ENCODE results near the gene ABCA6. TPM values are rescaled to one million over a fixed set of nuclear protein-coding genes. Genes with fewer than 3 reads are reported as not detected.
A peak's percentile ranks its signal among the peaks of the same experiment; 100 is the strongest.

The ABCA6 gene
- total and polyA plus RNA-seq, 4 experiments from 2014 or later = 0.53 to 0.67 TPM; not detected in 2

- H3K4me3 Mint-ChIP-seq = no peak overlapping the region
These were observed 35.6 kb downstream of the ABCA6 start for GRCh38 chr17:69105907-69106730.

GRCh38 chr17:69103557-69104233 lies 38.0 kb downstream of the ABCA6 start:
- ChIA-PET POLR2A (ENCODE audit: partially characterized antibody) (no interaction called here), CTCF (ENCODE audit: partially characterized antibody) (no interaction called here)
- H3K9me3 Mint-ChIP-seq = no peaks in the 10 kb centered on the region
- no peaks in the 10 kb centered on the region for H3K4me1 Mint-ChIP-seq
- Histone ChIP-seq H3K27ac (ENCODE audit: low read depth, low read length) (no peak overlapping the region), H3K4me1 (ENCODE audit: insufficient read depth, low read length) (no peaks in the 10 kb centered on the region), H3K9me3 (ENCODE audit: control insufficient read depth in 1 of 2, low read length in 2 of 2) (no peaks in the 10 kb centered on the region), H3K36me3 (ENCODE audit: insufficient read depth, low read length) (no peaks in the 10 kb centered on the region), H3K4me3 (ENCODE audit: low read length in 2 of 2) (no peak overlapping the region), H3K27me3 (ENCODE audit: insufficient read depth, low read length) (no peaks in the 10 kb centered on the region)
- peak overlapping the region in 1 of 7 donors; percentile 46 for H3K27ac Mint-ChIP-seq
- H3K27me3 Mint-ChIP-seq = no peaks in the 10 kb centered on the region
- no peaks in the 10 kb centered on the region for H3K36me3 Mint-ChIP-seq
- intact Hi-C loops (cut with micrococcal nuclease) = no loop called here
- DNase-seq = no peak
- no peak overlapping the region for H3K4me3 Mint-ChIP-seq

More at GRCh38 chr17:69105907-69106730, 35.6 kb downstream of the ABCA6 start:
- no peaks in the 10 kb centered on the region for H3K9me3 ChIP-seq (ENCODE audit: control insufficient read depth in 1 of 2, low read length in 2 of 2)
- no peaks in the 10 kb centered on the region for H3K9me3 Mint-ChIP-seq
- H3K36me3 ChIP-seq (ENCODE audit: insufficient read depth, low read length) = no peaks in the 10 kb centered on the region
- DNase-seq = no peak
- ChIA-PET CTCF (ENCODE audit: partially characterized antibody) (no interaction called here), POLR2A (ENCODE audit: partially characterized antibody) (no interaction called here)
- H3K27ac Mint-ChIP-seq = no peak overlapping the region
- H3K36me3 Mint-ChIP-seq = no peaks in the 10 kb centered on the region
- H3K4me1 ChIP-seq (ENCODE audit: insufficient read depth, low read length) = no peaks in the 10 kb centered on the region
- intact Hi-C loops (cut with micrococcal nuclease) = no loop called here
- no peaks in the 10 kb centered on the region for H3K27me3 ChIP-seq (ENCODE audit: insufficient read depth, low read length)
- no peak overlapping the region for H3K4me3 ChIP-seq (ENCODE audit: low read length in 2 of 2)
- H3K27ac ChIP-seq (ENCODE audit: low read depth, low read length) = no peak overlapping the region
- no peaks in the 10 kb centered on the region for H3K4me1 Mint-ChIP-seq
- no peaks in the 10 kb centered on the region for H3K27me3 Mint-ChIP-seq

- H3K9me3 ChIP-seq (ENCODE audit: control insufficient read depth in 1 of 2, low read length in 2 of 2) = no peaks in the 10 kb centered on the region
- Mint-ChIP-seq H3K27ac (no peak overlapping the region), H3K9me3 (no peaks in the 10 kb centered on the region), H3K36me3 (no peaks in the 10 kb centered on the region), H3K4me1 (peaks cover 0 to under 1% (median 0%) of the 10 kb centered on the region in 4 donors), H3K27me3 (no peaks in the 10 kb centered on the region), H3K4me3 (no peak overlapping the region)
- no peaks in the 10 kb centered on the region for H3K27me3 ChIP-seq (ENCODE audit: insufficient read depth, low read length)
- DNase-seq = no peak
- POLR2A ChIA-PET (ENCODE audit: partially characterized antibody) = no interaction called here
- no peaks in the 10 kb centered on the region for H3K4me1 ChIP-seq (ENCODE audit: insufficient read depth, low read length)
- no peak overlapping the region for H3K4me3 ChIP-seq (ENCODE audit: low read length in 2 of 2)
- H3K36me3 ChIP-seq (ENCODE audit: insufficient read depth, low read length) = no peaks in the 10 kb centered on the region
- CTCF ChIA-PET (ENCODE audit: partially characterized antibody) = no interaction called here
- intact Hi-C loops (cut with micrococcal nuclease) = no loop called here
- H3K27ac ChIP-seq (ENCODE audit: low read depth, low read length) = no peak overlapping the region
These were observed 43.1 kb downstream of the ABCA6 start for GRCh38 chr17:69098625-69099024.

GRCh38 chr17:69096541-69096940 lies 45.2 kb downstream of the ABCA6 start:
- POLR2A ChIA-PET (ENCODE audit: partially characterized antibody) = no interaction called here
- no peak overlapping the region for H3K27ac Mint-ChIP-seq
- no peak overlapping the region for H3K4me3 Mint-ChIP-seq
- DNase-seq = no peak
- no peaks in the 10 kb centered on the region for H3K9me3 Mint-ChIP-seq
- peaks cover 0 to 5% of the 10 kb centered on the region in 2 donors for H3K27me3 Mint-ChIP-seq
- Histone ChIP-seq H3K4me1 (ENCODE audit: insufficient read depth, low read length) (no peaks in the 10 kb centered on the region), H3K27ac (ENCODE audit: low read depth, low read length) (no peak overlapping the region), H3K36me3 (ENCODE audit: insufficient read depth, low read length) (no peaks in the 10 kb centered on the region), H3K9me3 (ENCODE audit: control insufficient read depth in 1 of 2, low read length in 2 of 2) (no peaks in the 10 kb centered on the region), H3K4me3 (ENCODE audit: low read length in 2 of 2) (no peak overlapping the region), H3K27me3 (ENCODE audit: insufficient read depth, low read length) (no peaks in the 10 kb centered on the region)
- H3K36me3 Mint-ChIP-seq = no peaks in the 10 kb centered on the region
- intact Hi-C loops (cut with micrococcal nuclease) = no loop called here
- peaks cover 0 to 5% (median 2%) of the 10 kb centered on the region in 4 donors for H3K4me1 Mint-ChIP-seq
- CTCF ChIA-PET (ENCODE audit: partially characterized antibody) = no interaction called here

- Histone ChIP-seq H3K4me1 (ENCODE audit: insufficient read depth, low read length) (no peaks in the 10 kb centered on the region), H3K27me3 (ENCODE audit: insufficient read depth, low read length) (no peaks in the 10 kb centered on the region), H3K4me3 (ENCODE audit: low read length in 2 of 2) (no peak overlapping the region), H3K9me3 (ENCODE audit: control insufficient read depth in 1 of 2, low read length in 2 of 2) (no peaks in the 10 kb centered on the region), H3K27ac (ENCODE audit: low read depth, low read length) (no peak overlapping the region), H3K36me3 (ENCODE audit: insufficient read depth, low read length) (no peaks in the 10 kb centered on the region)
- intact Hi-C loops (cut with micrococcal nuclease) = no loop called here
- ChIA-PET CTCF (ENCODE audit: partially characterized antibody) (no interaction called here), POLR2A (ENCODE audit: partially characterized antibody) (no interaction called here)
- Mint-ChIP-seq H3K36me3 (no peaks in the 10 kb centered on the region), H3K4me1 (peaks cover 0 to 5% (median 2%) of the 10 kb centered on the region in 4 donors), H3K27ac (no peak overlapping the region), H3K27me3 (peaks cover 0 to 5% of the 10 kb centered on the region in 2 donors), H3K4me3 (no peak overlapping the region), H3K9me3 (peaks cover 0 to 1% (median 0%) of the 10 kb centered on the region in 8 donors)
- DNase-seq = no peak
These were observed 47.7 kb downstream of the ABCA6 start for GRCh38 chr17:69093995-69094394.

GRCh38 chr17:69093279-69093789 lies 48.4 kb downstream of the ABCA6 start:
- H3K9me3 Mint-ChIP-seq = peaks cover 0 to 2% (median 0%) of the 10 kb centered on the region in 8 donors
- no peaks in the 10 kb centered on the region for H3K36me3 Mint-ChIP-seq
- peak overlapping the region in 1 of 8 donors; percentile 58 for H3K4me3 Mint-ChIP-seq
- Histone ChIP-seq H3K4me1 (ENCODE audit: insufficient read depth, low read length) (no peaks in the 10 kb centered on the region), H3K27me3 (ENCODE audit: insufficient read depth, low read length) (no peaks in the 10 kb centered on the region), H3K9me3 (ENCODE audit: control insufficient read depth in 1 of 2, low read length in 2 of 2) (no peaks in the 10 kb centered on the region), H3K4me3 (ENCODE audit: low read length in 2 of 2) (no peak overlapping the region), H3K36me3 (ENCODE audit: insufficient read depth, low read length) (no peaks in the 10 kb centered on the region), H3K27ac (ENCODE audit: low read depth, low read length) (no peak overlapping the region)
- peaks cover 0 to 5% of the 10 kb centered on the region in 2 donors for H3K27me3 Mint-ChIP-seq
- CTCF ChIA-PET (ENCODE audit: partially characterized antibody) = no interaction called here
- POLR2A ChIA-PET (ENCODE audit: partially characterized antibody) = no interaction called here
- H3K27ac Mint-ChIP-seq = no peak overlapping the region
- no peak for DNase-seq
- H3K4me1 Mint-ChIP-seq = peaks cover 0 to 5% (median 2%) of the 10 kb centered on the region in 4 donors
- intact Hi-C loops (cut with micrococcal nuclease) = no loop called here

GRCh38 chr17:69090365-69090764 lies 51.3 kb downstream of the ABCA6 start:
- Mint-ChIP-seq H3K9me3 (peaks cover 0 to 2% (median 0%) of the 10 kb centered on the region in 8 donors), H3K36me3 (no peaks in the 10 kb centered on the region), H3K27me3 (peaks cover 0 to 5% of the 10 kb centered on the region in 2 donors), H3K4me3 (no peak overlapping the region), H3K27ac (no peak overlapping the region), H3K4me1 (peaks cover 0 to 5% (median 2%) of the 10 kb centered on the region in 4 donors)
- intact Hi-C loops (cut with micrococcal nuclease) = no loop called here
- no peaks in the 10 kb centered on the region for H3K27me3 ChIP-seq (ENCODE audit: insufficient read depth, low read length)
- ChIA-PET POLR2A (ENCODE audit: partially characterized antibody) (no interaction called here), CTCF (ENCODE audit: partially characterized antibody) (no interaction called here)
- no peak overlapping the region for H3K4me3 ChIP-seq (ENCODE audit: low read length in 2 of 2)
- no peaks in the 10 kb centered on the region for H3K36me3 ChIP-seq (ENCODE audit: insufficient read depth, low read length)
- DNase-seq = no peak
- H3K27ac ChIP-seq (ENCODE audit: low read depth, low read length) = no peak overlapping the region
- H3K4me1 ChIP-seq (ENCODE audit: insufficient read depth, low read length) = no peaks in the 10 kb centered on the region
- H3K9me3 ChIP-seq (ENCODE audit: control insufficient read depth in 1 of 2, low read length in 2 of 2) = no peaks in the 10 kb centered on the region

Measured in CD4-positive, alpha-beta memory T cell (primary cell).